Left cardiac atrium (tissue), 4 donors: ENCODE data around the gene BDH2. TPM values are rescaled to one million over a fixed set of nuclear protein-coding genes. Genes with fewer than 3 reads are reported as not detected.
A peak's percentile ranks its signal among the peaks of the same experiment; 100 is the strongest.

Experiments
- ATAC-seq, 2 donors: fragments of 200-7000 bp; cut with Tn5 transposase; one replicate each; pipeline ENCODE4 v1.9.1; 2020; ENCODE audit warnings: mild to moderate bottlenecking in 2 of 2, moderate library complexity in 2 of 2
- DNase-seq: peaks from one replicate; pipeline ENCODE4 v3.0.0-alpha.2; 2020
- intact Hi-C, 2 donors: fragments of 100-400 bp; cut with DNase I; formaldehyde crosslinking; loops; one replicate each; pipeline versions ENCODE4 v1.14.1 to v1.15.1; 2022 to 2023
- total RNA-seq, 2 donors: library from RNA; stranded (reverse); fragmentation: NEBNext Ultra II Directional; extraction: Animal tissue kit (Norgen Biotek cat#: 25700); gene quantifications; one replicate each; pipeline ENCODE4 v1.2.1, GENCODE V29; 2021
- donor health status: DM: no; HTN: yes; CAD: no.
- donor health status: DM: no; HTN: yes; CAD: no; lungs with severe emphysema.
- donor health status: DM: yes; HTN: yes; CAD: no.
- donor health status: Dilated cardiomyopathy.

Gene BDH2
- total RNA-seq, 2 donors from 2014 or later: 28.0 to 36.7 TPM

- ATAC-seq: peak in 1 of 2 donors; percentile 27
- DNase-seq: no peak
- intact Hi-C loops: loop anchor here in 1 of 2 donors (10.0 kb wide), 2 partner anchors 477 to 637 kb away; no protein-coding TSS in a partner anchor
Measured at GRCh38 chr4:103091601-103092223, 7.9 kb downstream of the BDH2 start.

- DNase-seq (no peak), ATAC-seq (no peak)
- intact Hi-C loops: no loop called here
Measured at GRCh38 chr4:103089481-103089880, 10.2 kb downstream of the BDH2 start.

GRCh38 chr4:103086551-103086950, 13.1 kb downstream of the BDH2 start:
- intact Hi-C loops: no loop called here
- no peak for DNase-seq
- ATAC-seq: no peak

- intact Hi-C loops: no loop called here
- DNase-seq (no peak), ATAC-seq (no peak)
Measured at GRCh38 chr4:103085555-103086196, 14.0 kb downstream of the BDH2 start.

- DNase-seq: no peak
- intact Hi-C loops: no loop called here
Measured at GRCh38 chr4:103079621-103080020, 20.0 kb downstream of the BDH2 start.

GRCh38 chr4:103076747-103077347, 22.8 kb downstream of the BDH2 start, which contains the start of gene SLC9B2:
Gene SLC9B2 (minus strand): TSS chr4:103076761. CDS start chr4:103067550, 9,211 bp downstream.
- no peak for DNase-seq
- peak in 1 of 2 donors; percentile 1 for ATAC-seq
- intact Hi-C loops: no loop called here

More at GRCh38 chr4:103079621-103080020, 20.0 kb downstream of the BDH2 start:
- ATAC-seq: no peak

- intact Hi-C loops: no loop called here
- peak; percentile 88 to 95 for ATAC-seq
- DNase-seq: peak; percentile 86
Measured at GRCh38 chr4:103075894-103076746, 23.5 kb downstream of the BDH2 start.

GRCh38 chr4:103075435-103075893, 24.2 kb downstream of the BDH2 start:
- intact Hi-C loops: no loop called here
- ATAC-seq (no peak), DNase-seq (no peak)

- intact Hi-C loops: no loop called here
Measured at GRCh38 chr4:103074744-103075434, 24.7 kb downstream of the BDH2 start.

GRCh38 chr4:103073792-103074438, 25.7 kb downstream of the BDH2 start:
- DNase-seq: no peak
- ATAC-seq: no peak
- intact Hi-C loops: no loop called here

More at GRCh38 chr4:103074744-103075434, 24.7 kb downstream of the BDH2 start:
- DNase-seq (no peak), ATAC-seq (no peak)

GRCh38 chr4:103067841-103068547, 31.6 kb downstream of the BDH2 start:
- no peak for DNase-seq
- peak in 1 of 2 donors; percentile 49 for ATAC-seq
- intact Hi-C loops: no loop called here

GRCh38 chr4:103060453-103061148, 39.0 kb downstream of the BDH2 start:
- DNase-seq: no peak
- no peak for ATAC-seq
- intact Hi-C loops: no loop called here

GRCh38 chr4:103054030-103054429, 45.6 kb downstream of the BDH2 start:
- DNase-seq (peak; percentile 24), ATAC-seq (no peak)
- intact Hi-C loops: no loop called here

- ATAC-seq: no peak
- intact Hi-C loops: no loop called here
- no peak for DNase-seq
Measured at GRCh38 chr4:103052779-103053178, 46.9 kb downstream of the BDH2 start.

GRCh38 chr4:103052145-103052544, 47.5 kb downstream of the BDH2 start:
- DNase-seq (no peak), ATAC-seq (no peak)
- intact Hi-C loops: no loop called here

GRCh38 chr4:103050736-103051436, 48.7 kb downstream of the BDH2 start:
- DNase-seq (no peak), ATAC-seq (no peak)
- intact Hi-C loops: no loop called here
